ENCODE data around the gene XRCC2.

- TF ChIP-seq EZH2 (IDR thresholded peaks at IDR 0.05; ENCODE audit: borderline replicate concordance, low read depth, low read length, poor library complexity, severe bottlenecking): no peak
- TF ChIP-seq, protein P1, sequence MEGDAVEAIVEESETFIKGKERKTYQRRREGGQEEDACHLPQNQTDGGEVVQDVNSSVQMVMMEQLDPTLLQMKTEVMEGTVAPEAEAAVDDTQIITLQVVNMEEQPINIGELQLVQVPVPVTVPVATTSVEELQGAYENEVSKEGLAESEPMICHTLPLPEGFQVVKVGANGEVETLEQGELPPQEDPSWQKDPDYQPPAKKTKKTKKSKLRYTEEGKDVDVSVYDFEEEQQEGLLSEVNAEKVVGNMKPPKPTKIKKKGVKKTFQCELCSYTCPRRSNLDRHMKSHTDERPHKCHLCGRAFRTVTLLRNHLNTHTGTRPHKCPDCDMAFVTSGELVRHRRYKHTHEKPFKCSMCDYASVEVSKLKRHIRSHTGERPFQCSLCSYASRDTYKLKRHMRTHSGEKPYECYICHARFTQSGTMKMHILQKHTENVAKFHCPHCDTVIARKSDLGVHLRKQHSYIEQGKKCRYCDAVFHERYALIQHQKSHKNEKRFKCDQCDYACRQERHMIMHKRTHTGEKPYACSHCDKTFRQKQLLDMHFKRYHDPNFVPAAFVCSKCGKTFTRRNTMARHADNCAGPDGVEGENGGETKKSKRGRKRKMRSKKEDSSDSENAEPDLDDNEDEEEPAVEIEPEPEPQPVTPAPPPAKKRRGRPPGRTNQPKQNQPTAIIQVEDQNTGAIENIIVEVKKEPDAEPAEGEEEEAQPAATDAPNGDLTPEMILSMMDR (conservative IDR thresholded peaks at IDR 0.05; ENCODE audit: low read depth, low read length): no peak
Measured at GRCh38 chr7:152674860-152675758, 832 bp downstream of the XRCC2 start.
